Kidney (tissue), 14 donors: Measurements from ENCODE around the gene GYPC. TPM values are rescaled to one million over a fixed set of nuclear protein-coding genes. Genes with fewer than 3 reads are reported as not detected.
A peak's percentile ranks its signal among the peaks of the same experiment; 100 is the strongest.

ENCODE experiments used
- DNase-seq, 5 donors: peaks; one replicate each; pipeline ENCODE4 v3.0.0-alpha.2; 2013 to 2020
- FAIRE-seq: peaks from 2 replicates; lab custom pipeline; 2012; peaks lifted over from hg19 to GRCh38; lab: Jason Lieb, UNC
- H3K27ac ChIP-seq, 2 donors: one replicate each; pipeline ENCODE4 v1.7.0; 2013; ENCODE audit warnings: low read depth in 2 of 2, low read length in 2 of 2, inconsistent platforms in 1 of 2
- H3K27me3 ChIP-seq: one replicate; pipeline ENCODE4 v1.7.1; 2013; ENCODE audit warnings: low read length, inconsistent platforms; ENCODE audit not compliant: control insufficient read depth, insufficient read depth
- H3K36me3 ChIP-seq, 3 donors: one replicate each; pipeline versions ENCODE4 v1.7.0 to v1.7.1; 2013; ENCODE audit warnings: low read length in 3 of 3, control low read depth in 1 of 3, inconsistent platforms in 1 of 3; ENCODE audit not compliant: insufficient read depth in 3 of 3, control insufficient read depth in 2 of 3
- H3K4me1 ChIP-seq, 3 donors: one replicate each; pipeline versions ENCODE4 v1.7.0 to v1.7.1; 2013; ENCODE audit warnings: low read length in 3 of 3, inconsistent platforms in 1 of 3, low read depth in 1 of 3; ENCODE audit not compliant: control insufficient read depth in 2 of 3, insufficient read depth in 2 of 3
- H3K4me3 ChIP-seq, 3 donors: one replicate each; pipeline versions ENCODE4 v1.7.0 to v1.8.1; 2013; ENCODE audit warnings: low read length in 3 of 3, control low read depth in 1 of 3, inconsistent platforms in 1 of 3
- H3K9ac ChIP-seq, 3 donors: one replicate each; pipeline versions ENCODE4 v1.7.0 to v1.7.1; 2013; ENCODE audit warnings: low read length in 3 of 3, control low read depth in 1 of 3, inconsistent platforms in 1 of 3
- H3K9me3 ChIP-seq, 3 donors: one replicate each; pipeline versions ENCODE4 v1.7.0 to v1.7.1; 2013; ENCODE audit warnings: low read length in 3 of 3, control low read depth in 1 of 3, inconsistent platforms in 1 of 3; ENCODE audit not compliant: control insufficient read depth in 2 of 3, insufficient read depth in 1 of 3
- intact Hi-C: fragments of 100-400 bp; cut with DNase I; formaldehyde crosslinking; loops from one replicate; pipeline ENCODE4 v1.11.1; 2022
- polyA plus RNA-seq: library from polyadenylated mRNA; stranded (reverse); fragments of 350-450 nt; fragmentation: Illumina TruSeq; extraction: RNeasy Lipid Tissue Mini Kit (QIAGEN cat#74804); gene quantifications from one replicate; pipeline ENCODE4 v1.2.3, GENCODE V29; 2014; ENCODE audit warnings: low read depth, low replicate concordance; ENCODE audit not compliant: insufficient read depth
- total RNA-seq: library from RNA; stranded (reverse); fragmentation: NEBNext Ultra II Directional; extraction: Animal tissue kit (Norgen Biotek cat#: 25700); gene quantifications from one replicate; pipeline ENCODE4 v1.2.1, GENCODE V29; 2021
- TF ChIP-seq, protein P1 (sequence below): IDR thresholded peaks from 3 replicates; pipeline ENCODE4 v1.5.1; 2012; ENCODE audit warnings: mild to moderate bottlenecking, moderate library complexity, borderline replicate concordance; ENCODE audit not compliant: insufficient read depth; ENCODE audit errors: extremely low read depth
- donor health status: control.
- donor health status: control.
- donor health status: control.
- donor health status: control.
- donor health status: control.
- donor health status: DM: yes; HTN: yes; CAD: no.
- donor health status: Normal renal cell carcinoma (clear cell type).

Gene GYPC
- total and polyA plus RNA-seq, 2 donors from 2014 or later: 51.1 to 61.9 TPM

DNA sequence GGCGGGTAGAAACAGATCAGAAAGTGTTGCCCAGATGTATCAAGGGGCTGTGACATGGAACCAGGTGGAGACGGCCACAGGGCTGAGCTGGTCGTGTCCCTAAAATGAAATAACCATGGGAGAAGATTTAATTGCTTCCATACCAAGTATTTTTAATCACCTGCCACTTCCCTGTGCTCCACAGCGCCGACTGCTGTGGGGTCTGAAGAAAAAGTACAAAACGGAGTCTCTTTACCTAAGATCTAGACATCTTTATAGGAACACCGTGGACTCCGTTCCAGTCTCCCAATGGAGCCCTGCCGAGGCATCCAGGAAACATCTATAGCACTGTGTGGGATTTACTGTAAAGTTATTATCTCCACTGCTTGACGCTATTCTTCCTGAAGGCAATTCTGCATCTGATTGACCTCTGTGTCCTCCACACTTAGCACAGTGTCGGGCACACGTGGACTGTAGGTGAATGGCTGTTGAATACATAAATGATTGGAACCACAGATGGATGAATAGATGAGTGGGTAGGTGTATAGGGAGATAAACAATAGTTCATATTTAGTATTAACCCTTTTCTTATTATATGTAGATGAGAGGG lies 21.6 kb upstream of the GYPC start:
- intact Hi-C loops: no loop called here
- Histone ChIP-seq H3K9ac (no peak overlapping the region), H3K36me3 (no peaks in the 10 kb centered on the region), H3K4me3 (no peak overlapping the region), H3K27me3 (no peaks in the 10 kb centered on the region), H3K9me3 (no peaks in the 10 kb centered on the region), H3K4me1 (peaks cover 0 to 2% (median 0%) of the 10 kb centered on the region in 3 donors), H3K27ac (no peak overlapping the region)
- FAIRE-seq: no peak
- TF ChIP-seq, protein P1, sequence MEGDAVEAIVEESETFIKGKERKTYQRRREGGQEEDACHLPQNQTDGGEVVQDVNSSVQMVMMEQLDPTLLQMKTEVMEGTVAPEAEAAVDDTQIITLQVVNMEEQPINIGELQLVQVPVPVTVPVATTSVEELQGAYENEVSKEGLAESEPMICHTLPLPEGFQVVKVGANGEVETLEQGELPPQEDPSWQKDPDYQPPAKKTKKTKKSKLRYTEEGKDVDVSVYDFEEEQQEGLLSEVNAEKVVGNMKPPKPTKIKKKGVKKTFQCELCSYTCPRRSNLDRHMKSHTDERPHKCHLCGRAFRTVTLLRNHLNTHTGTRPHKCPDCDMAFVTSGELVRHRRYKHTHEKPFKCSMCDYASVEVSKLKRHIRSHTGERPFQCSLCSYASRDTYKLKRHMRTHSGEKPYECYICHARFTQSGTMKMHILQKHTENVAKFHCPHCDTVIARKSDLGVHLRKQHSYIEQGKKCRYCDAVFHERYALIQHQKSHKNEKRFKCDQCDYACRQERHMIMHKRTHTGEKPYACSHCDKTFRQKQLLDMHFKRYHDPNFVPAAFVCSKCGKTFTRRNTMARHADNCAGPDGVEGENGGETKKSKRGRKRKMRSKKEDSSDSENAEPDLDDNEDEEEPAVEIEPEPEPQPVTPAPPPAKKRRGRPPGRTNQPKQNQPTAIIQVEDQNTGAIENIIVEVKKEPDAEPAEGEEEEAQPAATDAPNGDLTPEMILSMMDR: peak; percentile 24
- DNase-seq: peak in 1 of 5 donors; percentile 17

GRCh38 chr2:126635281-126635680 lies 20.7 kb upstream of the GYPC start:
- Histone ChIP-seq H3K4me3 (no peak overlapping the region), H3K27ac (no peak overlapping the region), H3K9me3 (no peaks in the 10 kb centered on the region), H3K27me3 (no peaks in the 10 kb centered on the region), H3K4me1 (peaks cover 0 to 2% (median 0%) of the 10 kb centered on the region in 3 donors), H3K36me3 (no peaks in the 10 kb centered on the region), H3K9ac (no peak overlapping the region)
- DNase-seq (no peak), FAIRE-seq (no peak)
- TF ChIP-seq, protein P1: no peak
- intact Hi-C loops: no loop called here

DNA sequence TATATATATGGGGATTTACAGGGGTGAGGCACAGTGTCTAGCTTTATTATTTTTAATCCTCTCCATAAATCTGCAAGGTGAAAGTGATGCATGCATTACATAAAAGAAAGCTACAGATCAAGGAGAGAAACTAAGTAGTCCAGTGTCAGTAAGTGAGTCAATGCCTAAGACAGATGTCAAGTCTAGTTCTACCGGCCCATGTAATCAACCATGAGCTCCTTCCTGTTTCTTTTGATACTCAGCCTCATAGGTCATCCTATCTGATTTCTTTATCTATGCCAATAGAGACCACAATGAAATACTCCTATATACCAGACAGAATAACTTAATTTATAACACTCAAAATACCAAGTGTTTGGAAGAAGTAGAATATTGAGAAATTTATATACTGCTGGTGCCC lies 20.2 kb upstream of the GYPC start:
- DNase-seq (no peak), FAIRE-seq (no peak)
- H3K4me1 ChIP-seq: peaks cover 0 to 2% (median 0%) of the 10 kb centered on the region in 3 donors
- no peak overlapping the region for H3K27ac ChIP-seq
- H3K4me3 ChIP-seq: no peak overlapping the region
- H3K36me3 ChIP-seq: no peaks in the 10 kb centered on the region
- intact Hi-C loops: no loop called here
- no peaks in the 10 kb centered on the region for H3K27me3 ChIP-seq
- no peak overlapping the region for H3K9ac ChIP-seq
- TF ChIP-seq, protein P1: no peak
- no peaks in the 10 kb centered on the region for H3K9me3 ChIP-seq

GRCh38 chr2:126637386-126637785 lies 18.6 kb upstream of the GYPC start:
- intact Hi-C loops: no loop called here
- Histone ChIP-seq H3K27me3 (no peaks in the 10 kb centered on the region), H3K9ac (no peak overlapping the region), H3K36me3 (no peaks in the 10 kb centered on the region), H3K4me1 (peaks cover 0 to 2% (median 0%) of the 10 kb centered on the region in 3 donors), H3K27ac (no peak overlapping the region), H3K4me3 (no peak overlapping the region), H3K9me3 (no peaks in the 10 kb centered on the region)
- TF ChIP-seq, protein P1: no peak
- FAIRE-seq: no peak
- DNase-seq: no peak
